ENCODE measurements around the gene PARD3B.

DNA sequence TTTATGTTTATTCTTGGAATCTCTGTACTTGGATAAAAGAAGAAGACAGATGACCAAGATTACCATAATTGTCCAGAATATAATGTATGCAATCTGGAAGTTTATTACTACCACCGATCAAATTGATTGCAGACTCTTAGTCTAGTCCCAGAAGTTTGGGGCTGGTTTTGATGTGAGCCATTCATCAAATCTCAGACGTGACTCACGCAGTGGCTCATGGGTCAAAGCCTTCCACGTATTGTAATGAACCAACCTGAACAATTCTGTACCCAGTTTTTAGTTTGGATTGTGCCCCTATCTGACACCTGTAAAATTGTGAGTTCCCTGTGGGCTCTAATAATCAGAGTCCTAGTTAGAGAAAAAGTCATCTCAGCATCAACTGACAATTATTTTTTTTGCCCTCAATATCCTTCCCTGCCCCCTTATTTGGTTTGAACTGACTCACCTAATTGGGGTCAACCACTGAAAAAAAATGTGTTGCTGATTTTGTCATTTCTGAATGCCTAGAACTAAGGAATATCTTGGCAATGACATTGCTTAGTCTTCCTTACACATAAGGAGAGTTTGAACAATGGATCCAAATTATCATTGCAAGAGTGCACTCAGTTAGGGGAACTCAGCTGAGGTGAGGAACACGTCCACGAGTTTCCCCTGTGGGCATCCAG is 917.5 kb downstream of the PARD3B start:
- TF ChIP-seq, protein P1, sequence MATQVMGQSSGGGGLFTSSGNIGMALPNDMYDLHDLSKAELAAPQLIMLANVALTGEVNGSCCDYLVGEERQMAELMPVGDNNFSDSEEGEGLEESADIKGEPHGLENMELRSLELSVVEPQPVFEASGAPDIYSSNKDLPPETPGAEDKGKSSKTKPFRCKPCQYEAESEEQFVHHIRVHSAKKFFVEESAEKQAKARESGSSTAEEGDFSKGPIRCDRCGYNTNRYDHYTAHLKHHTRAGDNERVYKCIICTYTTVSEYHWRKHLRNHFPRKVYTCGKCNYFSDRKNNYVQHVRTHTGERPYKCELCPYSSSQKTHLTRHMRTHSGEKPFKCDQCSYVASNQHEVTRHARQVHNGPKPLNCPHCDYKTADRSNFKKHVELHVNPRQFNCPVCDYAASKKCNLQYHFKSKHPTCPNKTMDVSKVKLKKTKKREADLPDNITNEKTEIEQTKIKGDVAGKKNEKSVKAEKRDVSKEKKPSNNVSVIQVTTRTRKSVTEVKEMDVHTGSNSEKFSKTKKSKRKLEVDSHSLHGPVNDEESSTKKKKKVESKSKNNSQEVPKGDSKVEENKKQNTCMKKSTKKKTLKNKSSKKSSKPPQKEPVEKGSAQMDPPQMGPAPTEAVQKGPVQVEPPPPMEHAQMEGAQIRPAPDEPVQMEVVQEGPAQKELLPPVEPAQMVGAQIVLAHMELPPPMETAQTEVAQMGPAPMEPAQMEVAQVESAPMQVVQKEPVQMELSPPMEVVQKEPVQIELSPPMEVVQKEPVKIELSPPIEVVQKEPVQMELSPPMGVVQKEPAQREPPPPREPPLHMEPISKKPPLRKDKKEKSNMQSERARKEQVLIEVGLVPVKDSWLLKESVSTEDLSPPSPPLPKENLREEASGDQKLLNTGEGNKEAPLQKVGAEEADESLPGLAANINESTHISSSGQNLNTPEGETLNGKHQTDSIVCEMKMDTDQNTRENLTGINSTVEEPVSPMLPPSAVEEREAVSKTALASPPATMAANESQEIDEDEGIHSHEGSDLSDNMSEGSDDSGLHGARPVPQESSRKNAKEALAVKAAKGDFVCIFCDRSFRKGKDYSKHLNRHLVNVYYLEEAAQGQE (IDR thresholded peaks at IDR 0.05; ENCODE audit: low read depth, low read length), result no peak
- TF ChIP-seq MYC (IDR thresholded peaks at IDR 0.05; ENCODE audit: insufficient read depth, insufficient read length, insufficient replicate concordance, low read length, severe bottlenecking) (no peak), POLR2A (IDR thresholded peaks at IDR 0.05; ENCODE audit: low read depth, low read length) (no peak), CBFB (IDR thresholded peaks at IDR 0.05; ENCODE audit: low read depth) (no peak), CBX5 (IDR thresholded peaks at IDR 0.05; ENCODE audit: low read depth) (no peak), RAD21 (IDR thresholded peaks at IDR 0.05; ENCODE audit: insufficient read depth, low read depth, low read length) (no peak), POLR2AphosphoS5 (IDR thresholded peaks at IDR 0.05; ENCODE audit: low read length) (no peak), NFXL1 (IDR thresholded peaks at IDR 0.05; ENCODE audit: borderline replicate concordance) (no peak), RFX5 (IDR thresholded peaks at IDR 0.05; ENCODE audit: low read depth, low read length) (no peak)
- TF ChIP-seq, protein P2, sequence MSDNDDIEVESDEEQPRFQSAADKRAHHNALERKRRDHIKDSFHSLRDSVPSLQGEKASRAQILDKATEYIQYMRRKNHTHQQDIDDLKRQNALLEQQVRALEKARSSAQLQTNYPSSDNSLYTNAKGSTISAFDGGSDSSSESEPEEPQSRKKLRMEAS (IDR thresholded peaks at IDR 0.05; ENCODE audit: low read depth, low read length), result no peak
